Right forelimb (tissue), 1 donor: ENCODE measurements around the gene PTPN20.

Experiments used
- DNase-seq: peaks from one replicate; pipeline ENCODE4 v3.0.0-alpha.2; 2018

PTPN20 gene

DNA sequence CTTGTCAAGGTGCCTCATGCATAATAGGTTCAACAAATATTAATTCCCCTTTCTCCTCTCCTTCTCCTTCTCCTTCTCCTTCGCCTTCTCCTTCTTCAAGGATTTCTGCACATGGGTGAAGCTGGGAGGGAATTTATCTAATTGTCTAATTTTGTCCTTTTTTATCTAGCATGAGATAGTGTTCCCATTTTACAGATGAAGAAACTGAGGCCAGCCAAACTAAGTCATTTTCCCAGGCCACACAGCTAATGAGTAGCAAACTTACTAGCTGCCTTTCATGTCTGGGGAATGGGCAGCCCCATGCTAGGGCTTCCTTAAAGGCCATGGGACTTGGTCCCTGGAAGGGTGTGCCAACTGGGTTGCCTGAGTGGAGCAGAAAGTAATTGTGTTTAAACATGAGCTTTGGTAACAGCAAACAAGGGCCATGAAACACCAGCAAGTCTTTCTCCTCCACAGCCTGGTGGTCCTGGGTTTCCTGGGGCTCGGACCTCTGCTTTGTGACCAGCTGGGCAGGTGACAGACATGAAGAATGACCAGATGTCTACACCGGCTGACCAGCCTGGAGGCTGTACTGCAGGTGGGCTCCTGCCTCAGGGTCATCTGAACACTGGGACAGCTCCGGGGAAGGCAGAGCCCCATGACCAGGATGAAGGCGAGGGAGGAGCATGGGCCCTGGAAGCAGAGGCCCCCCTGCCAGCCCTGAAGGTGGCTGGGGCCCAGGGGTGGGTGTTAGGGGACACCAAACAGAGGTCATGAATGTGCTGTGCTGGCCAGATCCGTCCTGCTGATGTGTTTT, 138.0 kb downstream of the PTPN20 start:
- DNase-seq = peak; percentile 45

GRCh38 chr10:47049906-47050305, 138.7 kb downstream of the PTPN20 start:
- peak; percentile 39 for DNase-seq

DNA sequence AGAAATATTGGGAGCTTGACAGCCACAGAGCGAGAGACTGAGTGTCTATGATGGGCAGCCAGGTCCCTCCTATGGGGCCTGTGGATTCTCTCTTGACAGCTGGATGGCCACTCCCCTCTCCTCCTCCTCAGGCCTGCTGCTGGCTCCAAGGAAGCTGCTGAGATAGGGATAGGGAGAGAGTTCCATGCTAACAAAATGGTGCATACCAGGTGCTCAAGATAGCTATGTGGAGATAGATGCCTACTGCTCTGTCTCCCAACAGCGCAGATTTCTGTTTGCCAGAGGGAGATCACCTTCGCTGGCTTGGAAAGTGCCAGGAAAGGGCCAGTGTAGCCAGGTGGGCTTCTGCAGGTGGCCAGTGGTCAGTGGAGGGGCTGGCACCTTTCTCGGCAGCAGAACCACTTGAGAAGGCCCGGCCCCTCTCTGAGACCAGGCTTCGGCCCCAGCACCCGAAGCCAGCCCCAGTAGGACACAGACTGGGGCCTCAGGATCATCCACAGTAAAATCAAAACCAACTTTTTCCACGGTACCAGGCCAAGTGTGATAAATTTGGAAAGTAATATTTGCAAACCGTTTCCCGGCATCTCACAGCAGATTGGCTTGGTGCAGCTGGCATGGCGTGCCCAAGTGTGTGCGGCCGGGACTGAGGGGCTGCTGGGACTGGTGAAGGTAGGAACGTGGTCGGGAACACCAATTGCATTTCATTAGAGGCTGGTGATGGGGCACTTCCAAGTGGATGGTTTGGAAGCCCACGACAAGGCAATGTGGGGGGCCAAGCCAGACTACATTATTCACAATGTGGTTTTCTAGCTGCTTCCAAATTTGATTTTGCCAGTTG, 139.6 kb downstream of the PTPN20 start:
- DNase-seq = peak; percentile 38

DNA sequence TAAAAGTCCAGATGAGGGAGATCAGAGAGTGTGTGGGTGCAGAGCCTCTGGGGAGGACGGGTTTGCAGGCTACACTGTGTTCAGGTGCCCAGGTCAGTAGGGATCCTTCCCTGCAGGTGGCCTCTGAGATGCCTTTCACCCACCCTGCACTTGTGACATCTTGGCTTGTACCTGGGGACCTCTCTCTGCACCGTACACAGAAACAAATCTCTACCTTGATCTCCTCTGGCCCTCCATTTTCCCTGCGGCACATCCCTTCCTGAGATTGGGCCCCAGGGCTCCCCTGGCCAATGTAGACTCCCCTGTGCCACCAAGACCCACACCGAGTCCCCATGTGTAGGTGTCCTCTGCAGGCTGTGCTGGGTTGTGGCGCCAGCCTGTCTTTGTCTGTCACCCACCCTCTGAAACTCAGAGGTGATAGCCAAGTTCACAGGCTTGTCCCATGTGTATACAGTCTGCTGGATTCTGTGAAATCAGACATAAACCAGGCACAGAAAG, 140.6 kb downstream of the PTPN20 start:
- peak; percentile 26 for DNase-seq
